WI38 (cell line): ENCODE results near the gene MDM2.

Source experiments
- H3K4me3 ChIP-seq: 2 replicates; pipeline ENCODE4 v1.5.1; 2011; ENCODE audit warnings: low read depth, mild to moderate bottlenecking, control low read depth, low read length
- CTCF ChIP-seq: IDR thresholded peaks from 2 replicates; pipeline ENCODE4 v1.5.1; 2012; ENCODE audit warnings: low read depth, mild to moderate bottlenecking, control low read depth, low read length

MDM2 gene

GRCh38 chr12:68844318-68844745 lies 36.4 kb downstream of the MDM2 start:
- no peak for TF ChIP-seq CTCF
- no peak overlapping the region for H3K4me3 ChIP-seq

GRCh38 chr12:68844788-68845695 lies 37.1 kb downstream of the MDM2 start:
- no peak overlapping the region for H3K4me3 ChIP-seq
- TF ChIP-seq CTCF = no peak

- no peak overlapping the region for H3K4me3 ChIP-seq
- no peak for TF ChIP-seq CTCF
Measured at GRCh38 chr12:68846811-68847210, 38.8 kb downstream of the MDM2 start.

GRCh38 chr12:68850390-68850789 lies 42.4 kb downstream of the MDM2 start:
- no peak for TF ChIP-seq CTCF
- no peak overlapping the region for H3K4me3 ChIP-seq

GRCh38 chr12:68851592-68852306 lies 43.8 kb downstream of the MDM2 start:
- H3K4me3 ChIP-seq = no peak overlapping the region
- TF ChIP-seq CTCF = no peak

- TF ChIP-seq CTCF = no peak
- no peak overlapping the region for H3K4me3 ChIP-seq
Measured at GRCh38 chr12:68853396-68854077, 45.6 kb downstream of the MDM2 start.

GRCh38 chr12:68854078-68854468 lies 46.1 kb downstream of the MDM2 start:
- H3K4me3 ChIP-seq = no peak overlapping the region
- no peak for TF ChIP-seq CTCF
